Activated T-cell treated with anti-CD3 and anti-CD28 coated beads for 4 hours (primary cell): Measurements from ENCODE around the gene LRP2.

Source experiments
- DNase-seq: peaks from one replicate; pipeline ENCODE4 v3.0.0-alpha.2; 2020

The LRP2 gene

DNA sequence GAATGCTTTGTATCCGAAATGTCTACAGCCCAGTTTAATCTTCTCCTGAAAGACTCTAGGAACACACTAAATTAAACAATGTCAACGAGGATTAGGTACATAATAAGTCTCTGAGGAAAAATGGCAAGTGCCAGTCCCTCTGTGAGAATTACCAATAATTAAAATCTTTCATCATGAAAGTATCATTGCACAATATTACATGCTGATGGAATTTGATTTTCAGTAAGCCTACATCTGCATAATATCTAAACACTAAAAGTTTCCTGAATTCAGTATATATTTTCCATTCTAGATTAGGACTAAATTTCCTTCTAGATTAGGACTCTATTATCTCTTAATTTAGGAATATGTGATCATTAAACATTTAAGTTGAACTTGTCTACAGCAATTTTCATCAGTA lies 132.1 kb downstream of the LRP2 start:
- DNase-seq = no peak

DNA sequence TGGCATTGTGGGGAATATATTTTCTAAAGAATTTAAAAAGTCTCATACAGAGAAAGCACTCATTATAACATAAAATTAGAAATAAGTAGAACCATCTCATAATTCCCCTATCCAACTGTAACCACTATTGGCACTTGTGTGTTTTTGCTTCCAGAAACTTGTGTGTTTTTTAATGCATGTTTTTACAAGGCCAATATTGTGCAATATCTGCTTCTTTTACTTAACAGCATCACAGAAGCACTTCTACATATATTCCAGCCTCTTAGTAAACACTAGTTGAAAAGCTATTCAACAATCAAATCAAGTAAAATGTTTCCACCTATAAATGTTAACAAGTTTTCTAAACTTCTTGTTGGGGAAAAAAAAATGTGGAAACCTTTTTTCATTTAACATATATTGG lies 132.7 kb downstream of the LRP2 start:
- DNase-seq = no peak

DNA sequence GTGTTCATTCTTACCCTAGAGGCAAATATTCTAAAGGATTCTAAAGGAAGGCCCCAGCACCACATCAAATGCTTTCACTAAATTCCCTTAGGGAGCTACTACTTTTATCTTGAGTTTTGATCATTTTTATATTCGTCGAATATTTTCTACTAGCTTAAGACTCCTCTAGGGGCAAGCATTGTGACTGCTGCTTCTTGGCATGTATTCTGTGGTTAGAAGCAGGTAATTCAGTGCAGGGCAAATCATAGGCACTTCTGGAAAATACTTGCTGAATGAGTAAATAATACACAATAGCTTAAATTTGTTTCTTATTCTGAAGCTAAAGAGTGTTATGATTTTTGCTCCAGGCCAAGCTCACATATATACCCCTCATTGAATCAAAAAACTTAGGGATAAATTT lies 136.4 kb downstream of the LRP2 start:
- DNase-seq = no peak

GRCh38 chr2:169225233-169225750 lies 137.0 kb downstream of the LRP2 start:
- no peak for DNase-seq

DNA sequence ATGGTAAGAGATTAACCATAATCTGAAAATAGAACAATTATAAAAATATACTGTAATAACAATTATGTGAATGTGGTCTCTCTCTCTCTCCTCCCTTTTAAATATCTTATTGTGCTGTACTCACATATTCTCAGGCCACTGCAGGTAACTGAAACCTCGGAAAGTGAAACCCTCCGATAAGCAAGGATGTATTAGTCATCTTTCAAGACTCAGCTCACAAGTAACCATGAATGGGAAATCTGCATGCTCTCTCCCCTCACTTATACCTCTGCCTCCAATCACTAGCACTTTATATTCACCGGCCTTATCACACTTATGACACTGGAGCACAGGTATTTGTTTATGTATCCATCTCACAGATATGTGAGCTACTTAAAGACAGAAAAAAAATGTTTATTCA lies 139.7 kb downstream of the LRP2 start:
- no peak for DNase-seq

GRCh38 chr2:169221745-169222369 lies 140.5 kb downstream of the LRP2 start:
- no peak for DNase-seq

DNA sequence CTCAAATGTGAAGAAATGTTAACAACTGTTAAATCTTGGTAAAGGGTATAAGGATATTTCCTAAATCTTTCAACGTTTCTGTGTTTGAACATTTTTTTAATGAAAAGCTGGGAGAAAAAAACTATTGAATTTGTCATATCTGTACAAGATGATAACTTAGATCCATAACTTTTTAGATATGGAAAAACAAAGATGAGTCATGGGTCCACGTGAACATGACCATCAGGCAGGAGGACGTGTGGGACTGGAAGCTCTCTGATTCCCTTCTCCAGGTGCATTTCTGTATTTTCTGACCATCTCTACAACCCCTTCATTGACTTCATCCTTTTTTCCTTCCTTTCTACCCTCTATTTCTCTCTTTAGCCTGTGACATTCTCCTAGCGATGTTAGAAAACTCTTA lies 151.4 kb downstream of the LRP2 start:
- no peak for DNase-seq

- no peak for DNase-seq
Measured at GRCh38 chr2:169208026-169208425, 154.3 kb downstream of the LRP2 start.

DNA sequence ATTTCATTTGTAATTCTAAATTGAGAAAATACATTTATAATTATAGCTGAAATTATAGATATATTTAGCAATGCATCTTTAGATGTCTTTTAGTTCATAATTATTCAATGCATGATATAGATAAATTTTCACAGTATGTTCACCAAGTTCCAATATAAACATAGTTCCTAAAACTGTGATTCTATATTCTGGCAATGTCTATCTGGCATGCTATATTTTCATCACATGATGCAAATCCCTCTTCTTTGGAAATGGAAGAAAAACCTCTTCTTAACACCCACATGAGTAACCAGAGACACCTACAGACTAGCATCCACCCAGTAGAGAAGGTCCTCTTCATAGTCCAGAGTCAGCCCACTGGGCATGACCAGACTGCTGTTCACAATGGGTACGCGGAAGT lies 157.2 kb downstream of the LRP2 start:
- DNase-seq = no peak

DNA sequence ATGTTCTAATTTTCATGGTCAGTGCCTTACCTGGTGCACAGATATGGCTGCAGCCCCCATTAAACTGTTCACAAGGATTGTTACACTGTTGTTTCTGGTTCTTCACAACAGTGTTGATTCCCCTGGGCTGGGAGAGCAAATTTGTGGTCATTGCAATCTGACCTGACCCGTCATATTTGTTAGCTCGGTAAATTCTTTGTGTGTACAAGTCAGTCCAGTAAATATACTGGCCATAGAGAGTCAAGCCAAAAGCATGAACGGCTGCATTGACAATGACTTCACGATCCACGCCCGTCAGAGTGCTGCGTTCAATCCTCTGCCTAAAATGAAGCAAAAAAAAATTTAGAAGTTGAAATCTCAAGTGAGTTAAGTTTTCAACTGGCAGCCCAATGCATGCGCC lies 158.4 kb downstream of the LRP2 start:
- no peak for DNase-seq

- no peak for DNase-seq
Measured at GRCh38 chr2:169200756-169201155, 161.6 kb downstream of the LRP2 start.

- no peak for DNase-seq
Measured at GRCh38 chr2:169193618-169194017, 168.7 kb downstream of the LRP2 start.

DNA sequence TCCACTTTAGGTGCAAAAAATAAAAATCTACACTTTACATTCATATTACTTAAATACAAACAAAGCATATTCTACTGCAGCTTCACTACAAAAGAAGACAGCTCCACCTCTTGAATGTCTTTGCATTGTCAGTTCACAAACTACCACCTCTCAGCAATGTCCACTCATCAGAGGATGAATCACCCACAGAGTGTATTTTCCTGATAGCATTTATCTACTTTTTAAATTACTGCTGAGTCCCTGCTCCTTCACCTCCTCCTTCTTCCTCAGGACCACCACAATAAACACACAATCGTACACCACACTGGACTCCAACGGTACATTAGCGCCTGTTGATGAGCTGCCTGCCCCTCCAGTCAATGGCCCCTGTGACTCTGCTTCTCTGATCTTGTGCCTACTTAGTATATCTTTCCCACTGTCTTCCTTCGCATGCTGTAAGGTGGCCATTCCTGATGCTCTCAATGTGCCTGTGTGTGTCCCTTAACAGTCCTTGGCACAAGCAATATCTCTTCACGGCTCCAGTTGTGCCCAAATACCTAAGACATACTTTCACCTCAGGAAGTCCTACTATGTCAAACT lies 172.0 kb downstream of the LRP2 start:
- no peak for DNase-seq

- DNase-seq = no peak
Measured at GRCh38 chr2:169189132-169189531, 173.2 kb downstream of the LRP2 start.

GRCh38 chr2:169185711-169186110 lies 176.6 kb downstream of the LRP2 start:
- DNase-seq = no peak

DNA sequence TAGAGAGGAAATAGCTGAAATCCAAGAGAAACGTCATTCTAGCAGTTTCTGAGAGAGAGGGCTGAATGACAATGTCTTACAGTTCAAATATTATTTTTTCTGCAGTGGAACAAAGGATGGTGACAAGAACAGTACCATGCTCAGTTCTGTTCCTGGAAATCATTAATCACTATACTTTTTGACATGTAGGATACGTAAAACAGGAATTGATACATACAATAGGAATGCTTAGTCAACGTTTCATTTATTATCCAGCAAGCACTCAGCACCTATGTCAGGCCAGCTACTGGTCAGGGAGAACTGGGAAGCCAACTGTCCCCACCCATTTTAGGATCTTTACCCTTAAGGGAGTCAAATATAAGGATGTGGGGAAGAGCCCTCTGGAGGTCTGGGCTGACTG lies 178.3 kb downstream of the LRP2 start:
- DNase-seq = no peak

- DNase-seq = no peak
Measured at GRCh38 chr2:169182573-169182972, 179.8 kb downstream of the LRP2 start.

GRCh38 chr2:169178804-169179390 lies 183.4 kb downstream of the LRP2 start:
- no peak for DNase-seq

DNA sequence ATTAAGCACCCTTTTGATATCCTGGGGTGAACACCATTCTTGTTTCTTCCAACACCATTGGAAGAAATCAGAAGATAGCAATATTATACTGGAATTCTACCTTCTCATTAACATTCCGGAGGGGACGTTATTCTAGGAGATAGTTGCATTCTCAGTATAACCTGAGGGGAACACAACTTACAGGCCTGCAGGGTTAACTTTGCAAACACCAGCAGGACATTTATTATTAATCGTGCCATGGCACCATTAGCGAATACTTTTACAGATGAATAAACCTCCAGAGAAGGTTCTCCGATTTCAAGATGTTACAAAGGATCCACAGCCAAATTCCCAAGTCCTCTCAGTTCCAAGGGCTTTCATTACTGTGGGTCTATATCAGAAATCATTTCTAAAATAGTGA lies 184.0 kb downstream of the LRP2 start:
- DNase-seq = no peak

DNA sequence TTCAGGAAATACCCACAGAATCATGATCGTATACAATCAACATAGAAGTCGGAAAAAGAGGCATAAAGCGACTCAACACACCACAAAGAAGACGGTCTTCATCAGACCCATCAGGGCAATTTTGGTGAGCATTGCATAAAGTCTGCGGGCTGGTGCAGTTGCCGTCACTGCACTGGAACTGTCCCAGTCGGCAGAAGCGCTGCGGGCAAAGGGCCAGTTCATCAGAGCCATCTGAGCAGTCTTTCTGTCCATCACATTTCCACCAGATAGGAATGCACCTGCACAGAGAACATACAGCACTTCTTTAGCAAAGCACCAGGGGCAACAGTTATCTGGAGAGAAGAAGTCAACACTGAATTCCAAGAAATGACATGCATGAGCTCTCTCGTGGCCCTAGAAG lies 187.2 kb downstream of the LRP2 start:
- DNase-seq = no peak

- no peak for DNase-seq
Measured at GRCh38 chr2:169173876-169174275, 188.5 kb downstream of the LRP2 start.

DNA sequence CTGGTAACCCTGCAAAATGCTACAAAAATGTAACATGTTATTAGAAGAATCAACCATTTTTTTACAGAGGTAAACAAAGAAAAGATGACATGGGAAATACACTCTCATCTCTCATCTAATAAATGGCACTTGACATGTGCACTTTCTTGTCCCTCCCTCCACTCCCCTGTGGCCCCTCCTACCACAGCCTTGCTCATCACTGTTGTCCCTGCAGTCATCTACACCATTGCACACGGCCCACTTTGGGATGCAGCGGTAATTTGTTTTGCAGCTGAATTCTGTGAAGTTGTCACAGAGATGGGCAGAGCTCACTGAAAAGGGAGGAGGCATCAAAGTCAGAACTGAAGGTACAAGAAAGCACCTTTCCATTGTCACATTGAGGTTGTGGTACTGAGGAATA lies 189.4 kb downstream of the LRP2 start:
- DNase-seq = no peak

GRCh38 chr2:169172151-169172735 lies 190.1 kb downstream of the LRP2 start:
- DNase-seq = no peak

DNA sequence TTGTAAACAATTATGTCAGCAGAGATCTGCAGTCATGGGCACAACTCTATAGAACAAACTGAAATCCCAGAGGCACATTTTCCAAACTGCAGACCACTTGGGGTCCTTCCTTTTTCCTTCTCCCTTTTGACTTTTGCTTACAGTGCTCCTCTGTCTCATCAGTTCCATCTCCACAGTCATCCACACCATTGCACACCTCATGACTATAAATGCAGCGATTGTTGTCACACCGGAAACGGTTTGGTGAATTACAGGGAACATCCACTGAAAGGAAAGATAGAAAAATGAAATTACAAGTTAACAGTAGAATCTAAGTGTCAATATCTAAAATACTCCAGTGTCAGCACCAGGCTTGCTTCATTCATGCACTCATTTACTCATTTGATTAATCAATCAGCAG lies 196.5 kb downstream of the LRP2 start:
- DNase-seq = no peak
